Prostate gland (tissue), 2 donors: ENCODE data around the gene CREB3L2. TPM values are rescaled to one million over a fixed set of nuclear protein-coding genes. Genes with fewer than 3 reads are reported as not detected.

ENCODE experiments used
- DNase-seq: peaks from one replicate; pipeline ENCODE4 v3.0.0-alpha.2; 2019; ENCODE audit warnings: low spot score
- H3K27ac ChIP-seq, 2 donors: fragments of 200-600 bp; sonication (generic); 2 replicates each; pipeline ENCODE4 v1.5.1; 2017 to 2019
- H3K27me3 ChIP-seq: fragments of 200-600 bp; sonication (generic); replicated peaks from 2 replicates; pipeline ENCODE4 v1.5.1; 2019; ENCODE audit not compliant: insufficient read depth
- H3K36me3 ChIP-seq, 2 donors: fragments of 200-600 bp; sonication (generic); 1 replicate in 1 of 2; 2 replicates in 1 of 2; pipeline versions ENCODE4 v1.5.1 to v1.8.1; 2017 to 2019
- H3K4me1 ChIP-seq: fragments of 200-600 bp; sonication (generic); replicated peaks from 2 replicates; pipeline ENCODE4 v1.5.1; 2019
- H3K4me3 ChIP-seq, 2 donors: fragments of 200-600 bp; sonication (generic); 2 replicates each; pipeline ENCODE4 v1.5.1; 2017 to 2019
- H3K9me3 ChIP-seq: fragments of 200-600 bp; sonication (generic); 2 replicates; pipeline ENCODE4 v1.5.1; 2017
- POLR2A ChIP-seq: fragments of 450-650 bp; IDR thresholded peaks from one replicate; pipeline ENCODE4 v1.6.1; 2016; ENCODE audit warnings: antibody characterized with exemption, mild to moderate bottlenecking
- POLR2AphosphoS5 ChIP-seq: sonication (generic); formaldehyde crosslinking; IDR thresholded peaks from one replicate; pipeline ENCODE4 v1.6.1; 2017; ENCODE audit warnings: antibody characterized with exemption
- WGBS: methylation state at CpG from one replicate; pipeline ENCODE4 v1.1.5; 2018; 5-methylcytosine and 5-hydroxymethylcytosine counted together
- intact Hi-C: fragments of 100-400 bp; cut with DNase I; formaldehyde crosslinking; loops from one replicate; pipeline ENCODE4 v1.14.2; 2022
- total RNA-seq, 2 donors: library from RNA; depleted of rRNA; stranded (reverse); fragments of >200 nt; gene quantifications; one replicate each; pipeline ENCODE4 v1.1.0, GENCODE V29; 2016
- TF ChIP-seq, protein P1 (sequence below), 4 experiments: fragments of 200-600 bp in 2 of 4; fragments of 450-650 bp in 2 of 4; sonication (generic) in 2 of 4; IDR thresholded peaks; 1 replicate in 3 of 4; 2 replicates in 1 of 4; pipeline ENCODE4 v1.5.1; 2016 to 2019; ENCODE audit warnings: antibody characterized with exemption in 4 of 4, mild to moderate bottlenecking in 2 of 4, moderate library complexity in 2 of 4

CREB3L2 gene
- total RNA-seq, 2 donors from 2014 or later: 34.1 to 42.0 TPM

DNA sequence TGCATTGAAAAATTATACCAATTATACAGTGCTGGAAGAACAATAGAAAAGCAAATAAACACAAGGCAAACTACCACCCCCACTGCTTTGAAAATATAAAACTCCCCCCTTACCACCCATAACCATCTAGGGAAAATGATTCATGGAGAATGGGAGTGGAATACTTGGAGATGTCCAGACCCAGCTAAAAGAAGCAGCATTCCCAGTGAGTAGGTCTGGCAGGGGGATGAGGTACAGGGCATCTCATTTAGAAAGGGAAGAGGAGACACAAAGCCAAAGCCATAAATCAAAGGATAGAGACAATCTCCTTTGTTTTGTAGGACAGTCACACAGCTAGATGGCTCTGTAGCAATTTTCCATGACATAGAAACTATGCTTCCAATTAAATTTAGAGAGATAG is 119.1 kb downstream of the CREB3L2 start:
- no peaks in the 10 kb centered on the region for H3K27me3 ChIP-seq
- H3K4me1 ChIP-seq: no peaks in the 10 kb centered on the region
- DNase-seq: no peak
- no peak overlapping the region for H3K27ac ChIP-seq
- intact Hi-C loops: no loop called here
- H3K36me3 ChIP-seq: peaks cover 3 to 23% of the 10 kb centered on the region in 2 donors
- H3K4me3 ChIP-seq: no peak overlapping the region
- no peak for TF ChIP-seq POLR2AphosphoS5
- no peak for TF ChIP-seq POLR2A
- TF ChIP-seq, protein P1, sequence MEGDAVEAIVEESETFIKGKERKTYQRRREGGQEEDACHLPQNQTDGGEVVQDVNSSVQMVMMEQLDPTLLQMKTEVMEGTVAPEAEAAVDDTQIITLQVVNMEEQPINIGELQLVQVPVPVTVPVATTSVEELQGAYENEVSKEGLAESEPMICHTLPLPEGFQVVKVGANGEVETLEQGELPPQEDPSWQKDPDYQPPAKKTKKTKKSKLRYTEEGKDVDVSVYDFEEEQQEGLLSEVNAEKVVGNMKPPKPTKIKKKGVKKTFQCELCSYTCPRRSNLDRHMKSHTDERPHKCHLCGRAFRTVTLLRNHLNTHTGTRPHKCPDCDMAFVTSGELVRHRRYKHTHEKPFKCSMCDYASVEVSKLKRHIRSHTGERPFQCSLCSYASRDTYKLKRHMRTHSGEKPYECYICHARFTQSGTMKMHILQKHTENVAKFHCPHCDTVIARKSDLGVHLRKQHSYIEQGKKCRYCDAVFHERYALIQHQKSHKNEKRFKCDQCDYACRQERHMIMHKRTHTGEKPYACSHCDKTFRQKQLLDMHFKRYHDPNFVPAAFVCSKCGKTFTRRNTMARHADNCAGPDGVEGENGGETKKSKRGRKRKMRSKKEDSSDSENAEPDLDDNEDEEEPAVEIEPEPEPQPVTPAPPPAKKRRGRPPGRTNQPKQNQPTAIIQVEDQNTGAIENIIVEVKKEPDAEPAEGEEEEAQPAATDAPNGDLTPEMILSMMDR (IDR thresholded peaks at IDR 0.05): no peak
- no peaks in the 10 kb centered on the region for H3K9me3 ChIP-seq

- 83% methylated on average over 5 of the region's 5 CpGs for WGBS
- no peak overlapping the region for H3K27ac ChIP-seq
- intact Hi-C loops: no loop called here
- H3K9me3 ChIP-seq: no peaks in the 10 kb centered on the region
- H3K36me3 ChIP-seq: peaks cover 3 to 23% of the 10 kb centered on the region in 2 donors
- no peak for TF ChIP-seq POLR2AphosphoS5
- no peak for TF ChIP-seq POLR2A
- TF ChIP-seq, protein P1 (IDR thresholded peaks at IDR 0.05): no peak
- H3K4me1 ChIP-seq: no peaks in the 10 kb centered on the region
- DNase-seq: no peak
- H3K27me3 ChIP-seq: no peaks in the 10 kb centered on the region
- no peak overlapping the region for H3K4me3 ChIP-seq
Measured at GRCh38 chr7:137882261-137882668, 119.6 kb downstream of the CREB3L2 start.

GRCh38 chr7:137881607-137882260 is 120.2 kb downstream of the CREB3L2 start:
- no peaks in the 10 kb centered on the region for H3K4me1 ChIP-seq
- 95% methylated on average over 8 of the region's 8 CpGs for WGBS
- TF ChIP-seq POLR2A: no peak
- no peak for TF ChIP-seq POLR2AphosphoS5
- TF ChIP-seq, protein P1 (IDR thresholded peaks at IDR 0.05): no peak
- DNase-seq: no peak
- no peaks in the 10 kb centered on the region for H3K27me3 ChIP-seq
- H3K4me3 ChIP-seq: no peak overlapping the region
- no peaks in the 10 kb centered on the region for H3K9me3 ChIP-seq
- peaks cover 3 to 23% of the 10 kb centered on the region in 2 donors for H3K36me3 ChIP-seq
- H3K27ac ChIP-seq: no peak overlapping the region
- intact Hi-C loops: no loop called here

DNA sequence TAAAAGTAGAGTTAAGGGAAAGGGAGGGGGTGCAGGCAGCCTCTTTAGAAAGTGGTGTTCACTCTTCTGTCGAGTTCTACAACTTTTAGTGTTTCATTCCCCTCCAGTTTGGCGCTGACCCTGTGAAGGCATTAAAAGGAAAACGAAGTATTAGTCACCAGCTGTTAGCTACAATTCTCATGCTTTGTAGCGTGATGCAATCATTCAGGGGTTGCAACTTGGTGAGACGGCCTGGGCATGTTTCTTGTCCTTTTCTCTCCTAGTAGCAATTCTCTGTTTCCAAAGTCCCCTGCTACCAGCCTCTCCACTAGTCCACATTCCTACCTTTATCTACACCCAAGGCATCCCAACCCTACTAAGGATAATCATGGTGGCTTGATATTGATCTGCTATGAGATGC is 121.5 kb downstream of the CREB3L2 start:
- H3K27me3 ChIP-seq: no peaks in the 10 kb centered on the region
- no peak for DNase-seq
- intact Hi-C loops: no loop called here
- no peaks in the 10 kb centered on the region for H3K4me1 ChIP-seq
- TF ChIP-seq POLR2AphosphoS5 (no peak), POLR2A (no peak)
- TF ChIP-seq, protein P1 (IDR thresholded peaks at IDR 0.05): no peak
- H3K27ac ChIP-seq: no peak overlapping the region
- WGBS: 62% methylated on average over 5 of the region's 5 CpGs
- no peaks in the 10 kb centered on the region for H3K9me3 ChIP-seq
- no peak overlapping the region for H3K4me3 ChIP-seq
- peaks cover 3 to 22% of the 10 kb centered on the region in 2 donors for H3K36me3 ChIP-seq
